ENCODE data around the gene ZMIZ2.
"Not testable (repeated sequence)": the region's sequence is repeated elsewhere in the genome, so short reads cannot be mapped to it uniquely, and the experiment has no call there.

ZMIZ2 gene, protein sequence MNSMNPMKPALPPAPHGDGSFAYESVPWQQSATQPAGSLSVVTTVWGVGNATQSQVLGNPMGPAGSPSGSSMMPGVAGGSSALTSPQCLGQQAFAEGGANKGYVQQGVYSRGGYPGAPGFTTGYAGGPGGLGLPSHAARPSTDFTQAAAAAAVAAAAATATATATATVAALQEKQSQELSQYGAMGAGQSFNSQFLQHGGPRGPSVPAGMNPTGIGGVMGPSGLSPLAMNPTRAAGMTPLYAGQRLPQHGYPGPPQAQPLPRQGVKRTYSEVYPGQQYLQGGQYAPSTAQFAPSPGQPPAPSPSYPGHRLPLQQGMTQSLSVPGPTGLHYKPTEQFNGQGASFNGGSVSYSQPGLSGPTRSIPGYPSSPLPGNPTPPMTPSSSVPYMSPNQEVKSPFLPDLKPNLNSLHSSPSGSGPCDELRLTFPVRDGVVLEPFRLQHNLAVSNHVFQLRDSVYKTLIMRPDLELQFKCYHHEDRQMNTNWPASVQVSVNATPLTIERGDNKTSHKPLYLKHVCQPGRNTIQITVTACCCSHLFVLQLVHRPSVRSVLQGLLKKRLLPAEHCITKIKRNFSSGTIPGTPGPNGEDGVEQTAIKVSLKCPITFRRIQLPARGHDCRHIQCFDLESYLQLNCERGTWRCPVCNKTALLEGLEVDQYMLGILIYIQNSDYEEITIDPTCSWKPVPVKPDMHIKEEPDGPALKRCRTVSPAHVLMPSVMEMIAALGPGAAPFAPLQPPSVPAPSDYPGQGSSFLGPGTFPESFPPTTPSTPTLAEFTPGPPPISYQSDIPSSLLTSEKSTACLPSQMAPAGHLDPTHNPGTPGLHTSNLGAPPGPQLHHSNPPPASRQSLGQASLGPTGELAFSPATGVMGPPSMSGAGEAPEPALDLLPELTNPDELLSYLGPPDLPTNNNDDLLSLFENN

DNA sequence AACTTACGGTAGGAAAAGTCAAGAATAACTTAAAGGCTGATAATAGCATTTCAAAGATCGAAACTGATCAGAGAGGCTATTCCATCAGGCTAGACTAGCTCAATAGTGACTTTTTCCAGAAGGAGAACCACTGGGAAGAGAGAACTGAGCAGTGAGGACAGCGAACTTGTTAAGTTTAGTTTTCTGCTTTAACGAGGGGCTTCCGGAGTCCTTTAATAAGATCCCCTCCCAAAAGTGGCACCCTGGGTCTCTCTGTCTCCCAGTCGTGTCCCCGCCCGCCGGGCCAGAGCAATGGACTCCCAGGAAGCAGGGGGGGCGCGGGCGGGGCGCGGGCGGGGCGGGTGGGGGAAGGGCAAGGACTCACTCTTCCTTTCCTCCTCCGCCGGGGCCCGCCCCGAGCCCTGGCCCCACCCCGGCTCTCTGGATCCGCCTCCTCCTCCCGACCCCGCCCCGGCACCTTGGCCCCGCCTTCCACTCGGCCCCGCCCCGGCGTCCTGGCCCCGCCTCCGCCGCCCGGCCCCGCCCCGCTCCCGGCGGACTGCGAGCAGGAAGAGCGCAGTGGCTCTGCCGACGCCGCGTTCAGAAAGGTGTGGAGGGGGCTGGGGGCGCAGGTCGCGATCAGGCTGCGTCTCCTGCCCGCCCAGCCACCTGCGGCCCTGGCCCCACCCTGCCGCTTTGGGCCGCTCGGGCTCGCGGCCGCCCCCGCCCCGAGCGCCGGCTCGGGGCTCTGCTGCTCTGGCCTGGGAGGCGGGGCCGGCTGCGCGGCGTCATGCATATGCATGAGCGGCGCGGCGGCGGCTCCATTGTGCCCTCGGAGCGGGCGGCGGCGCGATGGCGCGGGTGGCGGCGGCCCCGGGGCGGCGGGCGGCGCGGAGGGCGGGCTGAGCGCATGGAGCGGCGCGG, at the start of gene ZMIZ2:
TSS of gene ZMIZ2 (plus strand) at position 803 of the 903 bp plus-strand sequence. CDS start 7,403 bp downstream, outside the sequence.
- peak within 1 kb of the TSS; percentile 99 for H3K4me2 ChIP-seq (ENCODE audit: low read length)
- H3K4me3 ChIP-seq (ENCODE audit: low read length) = peak within 1 kb of the TSS; percentile 91
- H3K27me3 ChIP-seq (ENCODE audit: low read depth, low read length) = no peaks in the 10 kb centered on the region
- TF ChIP-seq, protein P1, sequence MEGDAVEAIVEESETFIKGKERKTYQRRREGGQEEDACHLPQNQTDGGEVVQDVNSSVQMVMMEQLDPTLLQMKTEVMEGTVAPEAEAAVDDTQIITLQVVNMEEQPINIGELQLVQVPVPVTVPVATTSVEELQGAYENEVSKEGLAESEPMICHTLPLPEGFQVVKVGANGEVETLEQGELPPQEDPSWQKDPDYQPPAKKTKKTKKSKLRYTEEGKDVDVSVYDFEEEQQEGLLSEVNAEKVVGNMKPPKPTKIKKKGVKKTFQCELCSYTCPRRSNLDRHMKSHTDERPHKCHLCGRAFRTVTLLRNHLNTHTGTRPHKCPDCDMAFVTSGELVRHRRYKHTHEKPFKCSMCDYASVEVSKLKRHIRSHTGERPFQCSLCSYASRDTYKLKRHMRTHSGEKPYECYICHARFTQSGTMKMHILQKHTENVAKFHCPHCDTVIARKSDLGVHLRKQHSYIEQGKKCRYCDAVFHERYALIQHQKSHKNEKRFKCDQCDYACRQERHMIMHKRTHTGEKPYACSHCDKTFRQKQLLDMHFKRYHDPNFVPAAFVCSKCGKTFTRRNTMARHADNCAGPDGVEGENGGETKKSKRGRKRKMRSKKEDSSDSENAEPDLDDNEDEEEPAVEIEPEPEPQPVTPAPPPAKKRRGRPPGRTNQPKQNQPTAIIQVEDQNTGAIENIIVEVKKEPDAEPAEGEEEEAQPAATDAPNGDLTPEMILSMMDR (IDR thresholded peaks at IDR 0.05; ENCODE audit: low read depth, low read length) = no peak
- no peak for TF ChIP-seq EZH2phosphoT487 (IDR thresholded peaks at IDR 0.05; ENCODE audit: low read depth)
- no peaks in the 10 kb centered on the region for H3K9me3 ChIP-seq (ENCODE audit: insufficient read depth, low read length)
- peaks cover 40% of the 10 kb centered on the region for H3K4me1 ChIP-seq (ENCODE audit: low read length)
- peaks cover 31% of the 10 kb centered on the region for H4K20me1 ChIP-seq (ENCODE audit: insufficient read depth, low read length)
- peak within 1 kb of the TSS; percentile 95 for H2AFZ ChIP-seq (ENCODE audit: low read depth, low read length)
- peaks cover 45% of the 10 kb centered on the region for H3K79me2 ChIP-seq (ENCODE audit: low read length)
- H3K27ac ChIP-seq (ENCODE audit: low read length) = peak within 1 kb of the TSS; percentile 93
- peaks cover 21% of the 10 kb centered on the region for H3K36me3 ChIP-seq (replicated peaks; ENCODE audit: low read depth, low read length)
- peak within 1 kb of the TSS; percentile 86 for H3K9ac ChIP-seq (ENCODE audit: low read length)

DNA sequence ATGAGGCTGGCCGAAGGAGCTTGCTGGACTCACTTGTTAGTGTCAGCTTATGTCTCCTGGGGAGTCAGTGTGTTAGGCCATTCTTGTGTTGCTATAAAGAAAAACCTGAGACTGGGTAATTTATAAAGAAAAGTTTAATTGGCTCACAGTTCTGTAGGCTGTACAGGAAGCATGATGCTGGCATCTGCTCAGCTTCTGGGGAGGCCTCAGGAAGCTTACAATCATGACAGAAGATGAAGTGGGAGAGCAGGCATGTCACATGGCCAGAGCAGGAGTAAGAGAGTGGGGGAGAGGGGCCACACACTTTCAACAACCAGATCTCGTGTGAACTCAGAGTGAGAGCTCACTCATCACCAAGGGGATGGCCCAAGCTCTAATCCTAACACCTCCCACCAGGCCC, 49.0 kb upstream of the ZMIZ2 start:
- peaks cover 36% of the 10 kb centered on the region for H3K36me3 ChIP-seq (replicated peaks; ENCODE audit: low read depth, low read length)
- H3K4me2 ChIP-seq (ENCODE audit: low read length); H3K27me3 ChIP-seq (ENCODE audit: low read depth, low read length); H3K4me1 ChIP-seq (ENCODE audit: low read length); H3K79me2 ChIP-seq (ENCODE audit: low read length); H3K27ac ChIP-seq (ENCODE audit: low read length); H2AFZ ChIP-seq (ENCODE audit: low read depth, low read length); H3K4me3 ChIP-seq (ENCODE audit: low read length); H3K9me3 ChIP-seq (ENCODE audit: insufficient read depth, low read length); H4K20me1 ChIP-seq (ENCODE audit: insufficient read depth, low read length); H3K9ac ChIP-seq (ENCODE audit: low read length): not testable (repeated sequence)

DNA sequence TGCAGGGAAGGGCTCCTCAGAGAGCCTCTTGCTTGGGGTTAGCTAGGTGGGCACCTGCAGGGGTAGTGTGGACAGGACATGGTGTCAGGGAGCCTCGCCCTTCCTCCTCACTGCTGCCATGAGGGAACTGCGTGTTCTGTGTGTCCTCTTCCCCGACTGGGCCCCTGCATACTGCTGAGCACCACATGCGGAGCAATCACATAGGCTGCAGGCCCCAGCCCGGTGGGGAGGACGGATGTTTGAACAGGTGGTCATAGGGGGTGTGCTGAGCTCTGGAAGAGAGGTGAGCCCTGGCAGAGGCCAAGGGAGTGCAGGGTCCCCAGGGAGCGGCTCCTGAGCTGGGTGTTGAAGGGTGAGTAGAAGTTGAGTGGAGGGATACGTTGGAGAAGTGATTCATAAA, 48.3 kb upstream of the ZMIZ2 start:
- Histone ChIP-seq H3K27me3 (ENCODE audit: low read depth, low read length) (no peaks in the 10 kb centered on the region), H3K9me3 (ENCODE audit: insufficient read depth, low read length) (no peaks in the 10 kb centered on the region), H2AFZ (ENCODE audit: low read depth, low read length) (no peak overlapping the region), H3K4me3 (ENCODE audit: low read length) (no peak overlapping the region), H4K20me1 (ENCODE audit: insufficient read depth, low read length) (no peaks in the 10 kb centered on the region), H3K27ac (ENCODE audit: low read length) (no peak overlapping the region), H3K9ac (ENCODE audit: low read length) (no peak overlapping the region), H3K79me2 (ENCODE audit: low read length) (no peaks in the 10 kb centered on the region), H3K4me1 (ENCODE audit: low read length) (no peaks in the 10 kb centered on the region), H3K36me3 (replicated peaks; ENCODE audit: low read depth, low read length) (peaks cover 36% of the 10 kb centered on the region), H3K4me2 (ENCODE audit: low read length) (no peak overlapping the region)
- TF ChIP-seq, protein P1 (IDR thresholded peaks at IDR 0.05; ENCODE audit: low read depth, low read length) = no peak

DNA sequence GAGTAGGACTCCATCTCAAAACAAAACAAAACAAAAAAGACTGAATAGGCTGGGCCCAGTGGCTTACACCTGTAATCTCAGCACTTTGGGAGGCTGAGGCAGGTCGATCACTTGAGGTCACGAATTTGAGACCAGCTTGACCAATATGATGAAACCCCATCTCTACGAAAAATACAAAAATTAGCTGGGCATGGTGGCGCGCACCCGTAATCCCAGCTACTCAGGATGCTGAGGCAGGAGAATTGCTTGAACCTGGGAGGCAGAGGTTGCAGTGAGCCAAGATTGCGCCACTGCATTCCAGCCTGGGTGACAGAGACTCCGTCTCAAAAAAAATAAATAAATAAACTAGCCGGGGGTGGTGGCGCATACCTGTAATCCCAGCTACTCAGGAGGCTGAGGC, 45.3 kb upstream of the ZMIZ2 start:
- H3K79me2 ChIP-seq (ENCODE audit: low read length); H3K4me1 ChIP-seq (ENCODE audit: low read length); H2AFZ ChIP-seq (ENCODE audit: low read depth, low read length); H4K20me1 ChIP-seq (ENCODE audit: insufficient read depth, low read length); H3K9ac ChIP-seq (ENCODE audit: low read length); H3K27ac ChIP-seq (ENCODE audit: low read length); H3K27me3 ChIP-seq (ENCODE audit: low read depth, low read length); H3K9me3 ChIP-seq (ENCODE audit: insufficient read depth, low read length); H3K4me3 ChIP-seq (ENCODE audit: low read length); H3K4me2 ChIP-seq (ENCODE audit: low read length): not testable (repeated sequence)
- H3K36me3 ChIP-seq (replicated peaks; ENCODE audit: low read depth, low read length) = peaks cover 25% of the 10 kb centered on the region

Measured in OCI-LY3 (cell line).